Panc1 (cell line): Measurements from ENCODE around the gene SLIT3. TPM values are rescaled to one million over a fixed set of nuclear protein-coding genes. Genes with fewer than 3 reads are reported as not detected.

Experiments
- ATAC-seq: fragments of 200-7000 bp; cut with Tn5 transposase; 2 replicates; pipeline ENCODE4 v1.9.1; 2020; ENCODE audit warnings: mild to moderate bottlenecking, moderate library complexity
- BruUV-seq: library from RNA; stranded (reverse); fragments of 400-500 nt; replicated peaks from 2 replicates; lab custom pipeline; 2021; lab: Mats Ljungman, UMichigan
- CTCF ChIA-PET: fragments of 300-600 bp; sonication (Branson Sonifier 250); formaldehyde crosslinking; loops from one replicate; lab custom pipeline; 2022; ENCODE audit warnings: antibody characterized with exemption; lab: Charles Lee
- POLR2A ChIA-PET: fragments of 300-600 bp; sonication (Branson Sonifier 250); formaldehyde crosslinking; loops from one replicate; lab custom pipeline; 2022; ENCODE audit warnings: antibody characterized with exemption; lab: Charles Lee
- DNase-seq: peaks from one replicate; pipeline ENCODE4 v3.0.0-alpha.2; 2010; ENCODE audit warnings: low read depth, low spot score
- H3K27ac ChIP-seq: 2 replicates; pipeline ENCODE4 v1.5.1; 2011; ENCODE audit warnings: mild to moderate bottlenecking, low read length, inconsistent platforms
- H3K27me3 ChIP-seq: fragments of 200-500 bp; sonication (Bioruptor generic); 2 replicates; pipeline ENCODE4 v1.6.0; 2014; ENCODE audit warnings: low read length, inconsistent platforms; ENCODE audit not compliant: control insufficient read depth, insufficient read depth
- H3K36me3 ChIP-seq: fragments of 200-500 bp; sonication (Bioruptor generic); 2 replicates; pipeline ENCODE4 v1.5.1; 2014; ENCODE audit warnings: inconsistent platforms, mild to moderate bottlenecking, low read length, moderate library complexity; ENCODE audit not compliant: control insufficient read depth, insufficient read depth
- H3K4me1 ChIP-seq: 2 replicates; pipeline ENCODE4 v1.5.1; 2011; ENCODE audit warnings: inconsistent platforms, mild to moderate bottlenecking, low read length, moderate library complexity; ENCODE audit not compliant: control insufficient read depth, insufficient read depth
- H3K4me3 ChIP-seq, 2 experiments: 2 replicates each; pipeline ENCODE4 v1.5.1; 2011 to 2012; ENCODE audit warnings: low read depth in 2 of 2, low read length in 2 of 2, mild to moderate bottlenecking in 2 of 2, inconsistent platforms in 1 of 2, moderate library complexity in 1 of 2
- H3K9me3 ChIP-seq: fragments of 200-500 bp; sonication (Bioruptor generic); 2 replicates; pipeline ENCODE4 v1.5.1; 2014; ENCODE audit warnings: low read depth, mild to moderate bottlenecking, inconsistent platforms, low read length, moderate library complexity; ENCODE audit not compliant: control insufficient read depth, insufficient read depth
- POLR2AphosphoS5 ChIP-seq: IDR thresholded peaks from 2 replicates; pipeline ENCODE4 v1.6.1; 2012; ENCODE audit warnings: mild to moderate bottlenecking, low read depth, low read length, moderate library complexity
- SIN3A ChIP-seq: IDR thresholded peaks from 2 replicates; pipeline ENCODE4 v1.6.1; 2012; ENCODE audit warnings: low read depth, mild to moderate bottlenecking, low read length, moderate library complexity, borderline replicate concordance; ENCODE audit not compliant: insufficient read depth
- TCF7L2 ChIP-seq: IDR thresholded peaks from 2 replicates; pipeline ENCODE4 v1.6.1; 2011; ENCODE audit warnings: mild to moderate bottlenecking, low read depth, low read length, inconsistent platforms
- in situ Hi-C: cut with HindIII; loops from 2 replicates; pipeline ENCODE4 v1.10.0; 2016; ENCODE audit warnings: low sequenced_read_pairs, low pct_unique_long_range_greater_than_20kb
- intact Hi-C: fragments of 100-400 bp; cut with micrococcal nuclease; formaldehyde crosslinking; loops from one replicate; pipeline ENCODE4 v1.10.0; 2022; ENCODE audit not compliant: unreplicated experiment
- total RNA-seq: library from RNA; stranded (reverse); gene quantifications from one replicate; pipeline ENCODE4 v1.2.1, GENCODE V29; 2021; ENCODE audit not compliant: unreplicated experiment
- TF ChIP-seq, protein P1 (sequence below), 2 experiments: IDR thresholded peaks; 2 replicates each; pipeline ENCODE4 v1.6.1; 2011 to 2012; ENCODE audit warnings: low read depth in 2 of 2, control low read depth in 1 of 2, low read length in 1 of 2, mild to moderate bottlenecking in 1 of 2, moderate library complexity in 1 of 2; ENCODE audit not compliant: insufficient read depth in 1 of 2
- TF ChIP-seq, protein P2 (sequence below): fragments of 450-650 bp; IDR thresholded peaks from 2 replicates; pipeline ENCODE4 v1.5.1; 2017; ENCODE audit warnings: mild to moderate bottlenecking

SLIT3 gene
- total RNA-seq, 1 experiment from 2014 or later = 26.4 TPM

DNA sequence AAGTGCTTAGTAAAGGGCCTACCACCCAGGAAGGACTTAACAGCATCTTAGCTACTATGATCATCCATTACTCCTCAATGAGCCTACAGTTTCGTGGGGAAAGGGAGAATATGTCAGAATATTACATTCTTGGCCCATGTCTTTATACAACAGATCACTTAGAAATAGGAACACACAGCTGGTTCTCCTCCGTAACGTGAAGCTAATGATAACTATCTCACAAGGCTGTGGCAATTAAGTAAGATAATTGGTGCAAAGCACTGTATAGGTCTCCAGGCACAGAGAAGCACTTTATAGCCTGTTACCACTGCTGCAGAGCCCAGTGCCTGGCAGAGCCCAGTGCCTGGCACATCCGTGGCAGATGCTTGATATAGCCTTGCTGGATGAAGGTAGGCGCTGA is 347.6 kb downstream of the SLIT3 start:
- DNase-seq (no peak), ATAC-seq (no peak)
- Histone ChIP-seq H3K27ac (no peak overlapping the region), H3K4me3 (no peak overlapping the region), H3K36me3 (no peaks in the 10 kb centered on the region), H3K4me1 (no peaks in the 10 kb centered on the region), H3K9me3 (no peaks in the 10 kb centered on the region), H3K27me3 (no peaks in the 10 kb centered on the region)
- ChIA-PET CTCF (no interaction called here), POLR2A (no interaction called here)
- intact Hi-C loops = no loop called here
- no TSS peak for BruUV-seq
- TF ChIP-seq TCF7L2 (no peak), SIN3A (no peak), POLR2AphosphoS5 (no peak)
- TF ChIP-seq, protein P1, sequence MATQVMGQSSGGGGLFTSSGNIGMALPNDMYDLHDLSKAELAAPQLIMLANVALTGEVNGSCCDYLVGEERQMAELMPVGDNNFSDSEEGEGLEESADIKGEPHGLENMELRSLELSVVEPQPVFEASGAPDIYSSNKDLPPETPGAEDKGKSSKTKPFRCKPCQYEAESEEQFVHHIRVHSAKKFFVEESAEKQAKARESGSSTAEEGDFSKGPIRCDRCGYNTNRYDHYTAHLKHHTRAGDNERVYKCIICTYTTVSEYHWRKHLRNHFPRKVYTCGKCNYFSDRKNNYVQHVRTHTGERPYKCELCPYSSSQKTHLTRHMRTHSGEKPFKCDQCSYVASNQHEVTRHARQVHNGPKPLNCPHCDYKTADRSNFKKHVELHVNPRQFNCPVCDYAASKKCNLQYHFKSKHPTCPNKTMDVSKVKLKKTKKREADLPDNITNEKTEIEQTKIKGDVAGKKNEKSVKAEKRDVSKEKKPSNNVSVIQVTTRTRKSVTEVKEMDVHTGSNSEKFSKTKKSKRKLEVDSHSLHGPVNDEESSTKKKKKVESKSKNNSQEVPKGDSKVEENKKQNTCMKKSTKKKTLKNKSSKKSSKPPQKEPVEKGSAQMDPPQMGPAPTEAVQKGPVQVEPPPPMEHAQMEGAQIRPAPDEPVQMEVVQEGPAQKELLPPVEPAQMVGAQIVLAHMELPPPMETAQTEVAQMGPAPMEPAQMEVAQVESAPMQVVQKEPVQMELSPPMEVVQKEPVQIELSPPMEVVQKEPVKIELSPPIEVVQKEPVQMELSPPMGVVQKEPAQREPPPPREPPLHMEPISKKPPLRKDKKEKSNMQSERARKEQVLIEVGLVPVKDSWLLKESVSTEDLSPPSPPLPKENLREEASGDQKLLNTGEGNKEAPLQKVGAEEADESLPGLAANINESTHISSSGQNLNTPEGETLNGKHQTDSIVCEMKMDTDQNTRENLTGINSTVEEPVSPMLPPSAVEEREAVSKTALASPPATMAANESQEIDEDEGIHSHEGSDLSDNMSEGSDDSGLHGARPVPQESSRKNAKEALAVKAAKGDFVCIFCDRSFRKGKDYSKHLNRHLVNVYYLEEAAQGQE (IDR thresholded peaks at IDR 0.05; ENCODE audit: insufficient read depth in 1 of 2, low read depth in 2 of 2, low read length in 1 of 2) = no peak
- TF ChIP-seq, protein P2, sequence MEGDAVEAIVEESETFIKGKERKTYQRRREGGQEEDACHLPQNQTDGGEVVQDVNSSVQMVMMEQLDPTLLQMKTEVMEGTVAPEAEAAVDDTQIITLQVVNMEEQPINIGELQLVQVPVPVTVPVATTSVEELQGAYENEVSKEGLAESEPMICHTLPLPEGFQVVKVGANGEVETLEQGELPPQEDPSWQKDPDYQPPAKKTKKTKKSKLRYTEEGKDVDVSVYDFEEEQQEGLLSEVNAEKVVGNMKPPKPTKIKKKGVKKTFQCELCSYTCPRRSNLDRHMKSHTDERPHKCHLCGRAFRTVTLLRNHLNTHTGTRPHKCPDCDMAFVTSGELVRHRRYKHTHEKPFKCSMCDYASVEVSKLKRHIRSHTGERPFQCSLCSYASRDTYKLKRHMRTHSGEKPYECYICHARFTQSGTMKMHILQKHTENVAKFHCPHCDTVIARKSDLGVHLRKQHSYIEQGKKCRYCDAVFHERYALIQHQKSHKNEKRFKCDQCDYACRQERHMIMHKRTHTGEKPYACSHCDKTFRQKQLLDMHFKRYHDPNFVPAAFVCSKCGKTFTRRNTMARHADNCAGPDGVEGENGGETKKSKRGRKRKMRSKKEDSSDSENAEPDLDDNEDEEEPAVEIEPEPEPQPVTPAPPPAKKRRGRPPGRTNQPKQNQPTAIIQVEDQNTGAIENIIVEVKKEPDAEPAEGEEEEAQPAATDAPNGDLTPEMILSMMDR = no peak
- in situ Hi-C loops = no loop called here

DNA sequence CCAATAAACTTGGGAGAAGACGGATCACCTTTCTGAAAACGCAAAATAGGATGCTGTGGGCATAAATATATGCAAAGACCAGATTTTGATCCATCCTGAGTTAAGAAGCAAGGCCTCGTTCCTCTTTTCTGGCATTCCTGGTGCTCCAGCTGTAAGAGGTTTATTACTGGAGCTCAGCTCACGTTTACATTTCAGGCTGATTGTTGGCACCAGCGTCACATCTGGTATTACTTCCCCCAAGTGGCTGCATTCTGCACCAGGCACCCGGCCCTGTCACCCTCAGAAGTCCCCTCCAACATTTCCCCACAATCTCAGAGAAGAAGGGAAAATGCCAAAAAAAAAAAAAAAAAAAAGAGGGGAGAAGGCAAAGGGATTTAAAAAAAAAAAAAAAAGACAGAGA is 348.7 kb downstream of the SLIT3 start:
- in situ Hi-C loops (no loop called here), intact Hi-C loops (no loop called here)
- no peaks in the 10 kb centered on the region for H3K36me3 ChIP-seq
- POLR2A ChIA-PET = no interaction called here
- no peaks in the 10 kb centered on the region for H3K9me3 ChIP-seq
- ATAC-seq (no peak), DNase-seq (no peak)
- H3K4me3 ChIP-seq = no peak overlapping the region
- no TSS peak for BruUV-seq
- TF ChIP-seq, protein P2 = no peak
- TF ChIP-seq, protein P1 (IDR thresholded peaks at IDR 0.05; ENCODE audit: insufficient read depth in 1 of 2, low read depth in 2 of 2, low read length in 1 of 2) = no peak
- TF ChIP-seq POLR2AphosphoS5 (no peak), TCF7L2 (no peak), SIN3A (no peak)
- CTCF ChIA-PET = no interaction called here
- no peak overlapping the region for H3K27ac ChIP-seq
- no peaks in the 10 kb centered on the region for H3K4me1 ChIP-seq
- H3K27me3 ChIP-seq = no peaks in the 10 kb centered on the region
